ENCODE data around the gene SFTPD. TPM values are rescaled to one million over a fixed set of nuclear protein-coding genes. Genes with fewer than 3 reads are reported as not detected.
"Not testable (repeated sequence)": the region's sequence is repeated elsewhere in the genome, so short reads cannot be mapped to it uniquely, and the experiment has no call there.

SFTPD gene
- total RNA-seq, 1 donor from 2014 or later, result not detected

- Mint-ChIP-seq H3K36me3 (ENCODE audit: low read depth) (peaks cover 3% of the 10 kb centered on the region), H3K9me3 (no peaks in the 10 kb centered on the region), H3K4me1 (no peaks in the 10 kb centered on the region), H3K27me3 (ENCODE audit: low read depth) (peaks cover 20% of the 10 kb centered on the region), H3K27ac (ENCODE audit: unreplicated experiment) (no peak overlapping the region), H3K4me3 (no peak overlapping the region)
- DNase-seq (ENCODE audit: low read depth, low spot score), result no peak
- TF ChIP-seq CTCF (conservative IDR thresholded peaks at IDR 0.05), result no peak
Observed at GRCh38 chr10:79927111-79927828, 21.6 kb downstream of the SFTPD start.

- TF ChIP-seq CTCF (conservative IDR thresholded peaks at IDR 0.05), result no peak
- H3K9me3 Mint-ChIP-seq, result no peaks in the 10 kb centered on the region
- no peaks in the 10 kb centered on the region for H3K4me1 Mint-ChIP-seq
- peaks cover 3% of the 10 kb centered on the region for H3K36me3 Mint-ChIP-seq (ENCODE audit: low read depth)
- H3K27ac Mint-ChIP-seq (ENCODE audit: unreplicated experiment), result no peak overlapping the region
- no peak for DNase-seq (ENCODE audit: low read depth, low spot score)
- peaks cover 17% of the 10 kb centered on the region for H3K27me3 Mint-ChIP-seq (ENCODE audit: low read depth)
- no peak overlapping the region for H3K4me3 Mint-ChIP-seq
Observed at GRCh38 chr10:79926037-79926436, 22.9 kb downstream of the SFTPD start.

- no peaks in the 10 kb centered on the region for H3K4me1 Mint-ChIP-seq
- no peak for TF ChIP-seq CTCF (conservative IDR thresholded peaks at IDR 0.05)
- no peak overlapping the region for H3K4me3 Mint-ChIP-seq
- no peak overlapping the region for H3K27ac Mint-ChIP-seq (ENCODE audit: unreplicated experiment)
- no peaks in the 10 kb centered on the region for H3K9me3 Mint-ChIP-seq
- no peak for DNase-seq (ENCODE audit: low read depth, low spot score)
- H3K27me3 Mint-ChIP-seq (ENCODE audit: low read depth), result peaks cover 13% of the 10 kb centered on the region
- peaks cover 3% of the 10 kb centered on the region for H3K36me3 Mint-ChIP-seq (ENCODE audit: low read depth)
Observed at GRCh38 chr10:79925614-79926013, 23.3 kb downstream of the SFTPD start.

- no peak for TF ChIP-seq CTCF (conservative IDR thresholded peaks at IDR 0.05)
- Mint-ChIP-seq H3K27me3 (ENCODE audit: low read depth) (no peaks in the 10 kb centered on the region), H3K27ac (ENCODE audit: unreplicated experiment) (no peak overlapping the region), H3K36me3 (ENCODE audit: low read depth) (peaks cover 3% of the 10 kb centered on the region), H3K9me3 (no peaks in the 10 kb centered on the region), H3K4me1 (no peaks in the 10 kb centered on the region), H3K4me3 (no peak overlapping the region)
- no peak for DNase-seq (ENCODE audit: low read depth, low spot score)
Observed at GRCh38 chr10:79923669-79924068, 25.2 kb downstream of the SFTPD start.

GRCh38 chr10:79923145-79923544 is 25.8 kb downstream of the SFTPD start:
- no peak for TF ChIP-seq CTCF (conservative IDR thresholded peaks at IDR 0.05)
- Mint-ChIP-seq H3K4me1 (no peaks in the 10 kb centered on the region), H3K27me3 (ENCODE audit: low read depth) (no peaks in the 10 kb centered on the region), H3K36me3 (ENCODE audit: low read depth) (peaks cover 3% of the 10 kb centered on the region), H3K27ac (ENCODE audit: unreplicated experiment) (no peak overlapping the region), H3K9me3 (no peaks in the 10 kb centered on the region), H3K4me3 (no peak overlapping the region)
- DNase-seq (ENCODE audit: low read depth, low spot score), result no peak

GRCh38 chr10:79922011-79922412 is 26.9 kb downstream of the SFTPD start:
- not testable (repeated sequence) for DNase-seq (ENCODE audit: low read depth, low spot score); H3K27ac Mint-ChIP-seq (ENCODE audit: unreplicated experiment); H3K27me3 Mint-ChIP-seq (ENCODE audit: low read depth); H3K9me3 Mint-ChIP-seq; H3K36me3 Mint-ChIP-seq (ENCODE audit: low read depth); H3K4me3 Mint-ChIP-seq; H3K4me1 Mint-ChIP-seq

- not testable (repeated sequence) for H3K27me3 Mint-ChIP-seq (ENCODE audit: low read depth); DNase-seq (ENCODE audit: low read depth, low spot score); H3K9me3 Mint-ChIP-seq; H3K4me3 Mint-ChIP-seq; H3K36me3 Mint-ChIP-seq (ENCODE audit: low read depth); H3K4me1 Mint-ChIP-seq; H3K27ac Mint-ChIP-seq (ENCODE audit: unreplicated experiment)
Observed at GRCh38 chr10:79915838-79916237, 33.1 kb downstream of the SFTPD start.
